GM13977 (cell line): ENCODE measurements around the gene LHX8.

ENCODE experiments used
- DNase-seq: peaks from one replicate; pipeline ENCODE4 v3.0.0; 2012; ENCODE audit warnings: low spot score
- CTCF ChIP-seq: IDR thresholded peaks from 2 replicates; pipeline ENCODE4 v1.5.1; 2012; ENCODE audit warnings: mild to moderate bottlenecking, control low read depth; ENCODE audit not compliant: insufficient read depth; ENCODE audit errors: extremely low read depth, missing control alignments
- in situ Hi-C: fragments of 300-500 bp; cut with MboI; formaldehyde crosslinking; loops from one replicate; pipeline ENCODE4 v1.12.0; 2022; ENCODE audit warnings: low sequenced_read_pairs, low pct_unique_long_range_greater_than_20kb, mixed read lengths, inconsistent platforms; ENCODE audit not compliant: unreplicated experiment

LHX8 gene

GRCh38 chr1:75203415-75204277 is 69.5 kb downstream of the LHX8 start:
- in situ Hi-C loops, result no loop called here

GRCh38 chr1:75208862-75209261 is 74.7 kb downstream of the LHX8 start:
- no peak for TF ChIP-seq CTCF
- in situ Hi-C loops, result no loop called here
- DNase-seq, result no peak

More at GRCh38 chr1:75203415-75204277, 69.5 kb downstream of the LHX8 start:
- peak; percentile 58 for TF ChIP-seq CTCF
- peak; percentile 25 for DNase-seq
